ENCODE data around the gene SHISA7.
A peak's percentile ranks its signal among the peaks of the same experiment; 100 is the strongest.

Gene SHISA7

DNA sequence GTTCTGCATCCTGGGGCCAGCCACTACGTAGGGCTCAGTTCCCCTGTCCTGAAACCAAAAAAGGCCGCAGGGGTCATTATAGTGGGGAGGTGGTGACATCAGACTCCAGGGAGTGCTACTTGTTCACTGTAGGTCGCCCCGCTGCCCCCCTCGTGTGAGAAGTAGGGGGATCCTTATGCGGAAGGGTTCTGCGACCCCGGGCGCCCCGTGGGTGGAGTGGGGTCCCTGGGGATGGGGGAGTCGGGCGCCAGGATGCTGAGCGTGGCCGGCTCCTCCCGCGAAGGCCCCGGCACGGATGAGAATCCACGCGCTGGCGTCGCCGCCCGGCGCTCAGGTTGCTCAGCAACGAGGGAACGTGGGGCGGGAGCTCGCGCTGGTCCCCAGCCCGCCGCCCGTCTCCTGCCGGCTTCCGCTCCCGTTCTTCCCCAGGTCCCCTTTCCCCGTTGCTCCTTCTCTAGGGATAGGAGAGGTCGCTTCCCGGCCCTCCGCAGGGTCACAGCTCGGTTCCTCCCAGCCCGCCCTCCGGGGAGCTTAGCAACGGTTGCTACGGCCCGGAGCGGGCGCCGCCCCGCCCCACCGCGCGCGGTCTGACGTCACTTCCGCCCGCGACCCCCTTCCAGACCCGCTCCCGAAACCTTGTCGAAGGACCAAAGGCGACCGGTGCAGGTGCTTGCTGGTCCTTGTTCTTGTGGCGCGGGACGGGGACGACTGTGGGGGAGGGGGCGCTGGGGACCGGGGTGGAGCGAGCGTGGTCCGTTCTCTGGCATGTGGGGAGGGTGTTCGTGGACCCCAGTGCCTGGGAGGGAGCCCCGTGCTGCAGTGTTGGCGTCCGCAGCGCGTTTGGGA is 41.7 kb upstream of the SHISA7 start, which contains the start of gene NAT14:
TSS of gene NAT14 (plus strand) at position 596 of the 846 bp plus-strand sequence. CDS start 521 bp downstream, outside the sequence.
- Histone ChIP-seq H3K9ac (no peak within 1 kb of the TSS; the same call in 1 of the 2 replicates), H3K36me3 (ENCODE audit: insufficient read depth) (no peaks in the 10 kb centered on the region), H3K79me2 (ENCODE audit: insufficient read depth, low read depth) (no peaks in the 10 kb centered on the region), H3K27ac (no peak within 1 kb of the TSS), H2AFZ (ENCODE audit: low read depth) (no peak within 1 kb of the TSS), H3K4me1 (ENCODE audit: low read depth, poor library complexity, severe bottlenecking) (peaks cover 2% of the 10 kb centered on the region), H4K20me1 (ENCODE audit: insufficient read depth) (no peaks in the 10 kb centered on the region), H3K4me2 (peak within 1 kb of the TSS; percentile 15; the same call in 1 of the 2 replicates), H3K4me3 (IDR thresholded peaks at IDR 0.05; ENCODE audit: insufficient read depth, low read depth, low read length) (no peak within 1 kb of the TSS), H3K27me3 (ENCODE audit: insufficient read depth, low read depth) (peaks cover 24% of the 10 kb centered on the region; the same call in 1 of the 2 replicates)
- no peak for TF ChIP-seq CTCF (conservative IDR thresholded peaks at IDR 0.05; ENCODE audit: low read depth, low read length)

DNA sequence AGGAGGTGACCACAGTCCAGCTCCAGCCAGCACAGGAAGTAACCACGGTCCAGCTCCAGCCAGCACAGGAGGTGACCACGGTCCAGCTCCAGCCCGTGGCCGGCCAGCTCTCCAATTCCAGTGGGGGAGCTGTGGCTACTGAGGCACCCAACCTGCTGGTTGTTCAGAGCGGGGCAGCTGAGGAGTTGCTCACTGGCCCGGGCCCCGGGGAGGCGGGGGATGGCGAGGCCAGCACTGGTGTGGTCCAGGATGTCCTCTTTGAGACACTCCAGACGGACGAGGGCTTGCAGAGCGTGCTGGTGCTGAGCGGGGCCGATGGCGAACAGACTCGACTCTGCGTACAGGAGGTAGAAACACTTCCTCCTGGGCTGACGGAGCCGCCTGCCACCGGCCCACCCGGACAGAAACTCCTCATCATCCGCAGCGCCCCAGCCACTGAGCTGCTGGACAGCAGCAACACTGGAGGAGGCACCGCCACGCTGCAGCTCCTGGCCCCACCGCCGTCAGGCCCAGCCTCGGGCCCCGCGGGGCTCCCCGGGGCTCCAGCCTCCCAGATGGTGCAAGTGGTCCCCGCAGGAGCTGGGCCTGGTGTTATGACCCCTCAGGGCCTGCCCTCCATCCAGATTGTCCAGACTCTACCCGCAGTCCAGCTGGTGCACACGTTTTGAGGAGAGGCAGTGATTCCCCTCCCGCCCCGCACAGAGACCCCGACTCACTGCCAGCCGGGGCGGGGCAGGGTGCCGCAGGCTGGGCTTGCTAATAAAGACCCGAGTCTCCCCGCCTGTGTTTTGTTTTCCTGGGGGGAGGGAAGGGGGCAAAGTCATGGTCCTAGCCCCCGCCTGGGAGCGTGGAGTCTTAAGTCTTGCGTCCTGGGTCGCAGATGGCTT is 40.8 kb upstream of the SHISA7 start:
- H2AFZ ChIP-seq (ENCODE audit: low read depth) = no peak overlapping the region
- TF ChIP-seq CTCF (conservative IDR thresholded peaks at IDR 0.05; ENCODE audit: low read depth, low read length) = no peak
- H3K27me3 ChIP-seq (ENCODE audit: insufficient read depth, low read depth) = peaks cover 16% of the 10 kb centered on the region; the same call in 1 of the 2 replicates
- H3K4me2 ChIP-seq = no peak overlapping the region; the same call in 1 of the 2 replicates
- H3K79me2 ChIP-seq (ENCODE audit: insufficient read depth, low read depth) = peaks cover 6% of the 10 kb centered on the region; the same call in 1 of the 2 replicates
- H4K20me1 ChIP-seq (ENCODE audit: insufficient read depth) = no peaks in the 10 kb centered on the region
- H3K4me3 ChIP-seq (IDR thresholded peaks at IDR 0.05; ENCODE audit: insufficient read depth, low read depth, low read length) = no peak overlapping the region
- H3K4me1 ChIP-seq (ENCODE audit: low read depth, poor library complexity, severe bottlenecking) = peaks cover 9% of the 10 kb centered on the region
- H3K27ac ChIP-seq = no peak overlapping the region
- no peaks in the 10 kb centered on the region for H3K36me3 ChIP-seq (ENCODE audit: insufficient read depth)
- H3K9ac ChIP-seq = no peak overlapping the region

DNA sequence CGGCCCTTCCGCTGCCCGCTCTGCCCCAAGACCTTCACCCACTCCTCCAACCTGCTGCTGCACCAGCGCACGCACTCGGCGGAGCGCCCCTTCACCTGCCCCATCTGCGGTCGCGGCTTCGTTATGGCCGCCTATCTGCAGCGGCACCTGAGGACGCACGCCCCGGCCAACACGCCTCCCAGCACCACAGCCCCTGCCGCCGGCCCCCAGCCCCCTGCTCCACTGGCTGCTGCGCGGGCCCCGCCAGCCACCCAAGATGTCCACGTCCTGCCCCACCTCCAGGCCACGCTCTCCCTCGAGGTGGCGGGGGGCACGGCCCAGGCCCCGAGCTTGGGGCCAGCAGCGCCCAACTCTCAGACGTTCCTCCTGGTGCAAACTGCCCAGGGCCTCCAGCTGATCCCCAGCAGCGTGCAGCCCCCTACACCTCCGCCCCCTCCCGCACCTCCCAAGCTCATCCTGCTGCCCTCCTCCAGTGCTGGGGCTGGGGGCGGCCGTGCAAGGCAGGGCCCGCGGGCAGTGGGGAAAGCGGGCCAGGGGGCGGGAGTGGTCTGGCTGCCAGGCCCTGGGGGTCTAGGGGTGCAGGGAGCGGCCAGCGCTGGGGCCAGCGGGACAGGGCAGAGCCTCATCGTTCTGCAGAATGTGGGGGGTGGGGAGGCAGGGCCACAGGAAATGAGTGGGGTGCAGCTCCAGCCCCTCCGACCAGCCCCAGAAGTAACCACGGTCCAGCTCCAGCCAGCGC is 40.0 kb upstream of the SHISA7 start:
- Histone ChIP-seq H3K79me2 (ENCODE audit: insufficient read depth, low read depth) (peaks cover 6% of the 10 kb centered on the region; the same call in 1 of the 2 replicates), H4K20me1 (ENCODE audit: insufficient read depth) (no peaks in the 10 kb centered on the region), H3K4me1 (ENCODE audit: low read depth, poor library complexity, severe bottlenecking) (peaks cover 12% of the 10 kb centered on the region), H3K27me3 (ENCODE audit: insufficient read depth, low read depth) (peaks cover 16% of the 10 kb centered on the region; the same call in 1 of the 2 replicates), H3K4me2 (no peak overlapping the region), H2AFZ (ENCODE audit: low read depth) (no peak overlapping the region), H3K9ac (no peak overlapping the region), H3K36me3 (ENCODE audit: insufficient read depth) (no peaks in the 10 kb centered on the region), H3K27ac (no peak overlapping the region), H3K4me3 (IDR thresholded peaks at IDR 0.05; ENCODE audit: insufficient read depth, low read depth, low read length) (no peak overlapping the region)
- no peak for TF ChIP-seq CTCF (conservative IDR thresholded peaks at IDR 0.05; ENCODE audit: low read depth, low read length)
